Activated CD4-positive, CD25-positive, alpha-beta regulatory T cell treated with anti-CD3 and anti-CD28 coated beads, Interleukin-2, amount 50 U/mL, for 24 hours (primary cell): Measurements from ENCODE around the gene BSG.

Source experiments
- ATAC-seq, 2 donors: fragments of 150-1000 bp; cut with Tn5 transposase; one replicate each; pipeline ENCODE4 v1.10.0; 2021; ENCODE audit warnings: mild to moderate bottlenecking in 1 of 2, moderate library complexity in 1 of 2

The BSG gene

GRCh38 chr19:572140-572742, at the start of gene BSG:
TSS of gene BSG (plus strand) at chr19:572596. CDS start at chr19:572635, 39 bp downstream.
- ATAC-seq: peak; percentile 89 to 90

- no peak for ATAC-seq
Observed at GRCh38 chr19:522726-523125, 49.7 kb upstream of the BSG start.

- ATAC-seq: no peak
Observed at GRCh38 chr19:524062-524674, 48.2 kb upstream of the BSG start.

GRCh38 chr19:525029-525428, 47.4 kb upstream of the BSG start:
- no peak for ATAC-seq

GRCh38 chr19:525857-526419, 46.5 kb upstream of the BSG start:
- ATAC-seq: no peak

GRCh38 chr19:530134-531008, 42.0 kb upstream of the BSG start:
- ATAC-seq: no peak

GRCh38 chr19:531009-531752, 41.2 kb upstream of the BSG start:
- peak; percentile 70 to 74 for ATAC-seq

GRCh38 chr19:531753-532560, 40.4 kb upstream of the BSG start, which contains the start of gene CDC34:
TSS of gene CDC34 (plus strand) at chr19:531760. CDS start at chr19:531932, 172 bp downstream.
- peak; percentile 19 to 23 for ATAC-seq

- no peak for ATAC-seq
Observed at GRCh38 chr19:532561-533363, 39.6 kb upstream of the BSG start.

GRCh38 chr19:533364-534058, 38.9 kb upstream of the BSG start:
- ATAC-seq: no peak

GRCh38 chr19:534088-534487, 38.3 kb upstream of the BSG start:
- no peak for ATAC-seq

- ATAC-seq: no peak
Observed at GRCh38 chr19:535017-535835, 37.2 kb upstream of the BSG start.

- no peak for ATAC-seq
Observed at GRCh38 chr19:536031-536880, 36.1 kb upstream of the BSG start.

GRCh38 chr19:536881-537404, 35.5 kb upstream of the BSG start:
- no peak for ATAC-seq

GRCh38 chr19:538641-539428, 33.6 kb upstream of the BSG start:
- no peak for ATAC-seq

GRCh38 chr19:539429-540030, 32.9 kb upstream of the BSG start:
- ATAC-seq: no peak
